IMR-90 (cell line): ENCODE results near the gene CD27. TPM values are rescaled to one million over a fixed set of nuclear protein-coding genes. Genes with fewer than 3 reads are reported as not detected.

Experiments
- ATAC-seq: fragments of 200-7000 bp; cut with Tn5 transposase; 2 replicates; pipeline ENCODE4 v1.9.1; 2020; ENCODE audit warnings: low read depth, mild to moderate bottlenecking, moderate library complexity
- BruUV-seq: library from RNA; stranded (reverse); fragments of 400-500 nt; replicated peaks from 2 replicates; lab custom pipeline; 2021; lab: Mats Ljungman, UMichigan
- CTCF ChIA-PET: fragments of 300-600 bp; formaldehyde crosslinking; extraction: SDS; loops from one replicate; lab custom pipeline; 2021; ENCODE audit warnings: antibody characterized with exemption; lab: Yijun Ruan, JAX
- POLR2A ChIA-PET: fragments of 300-600 bp; sonication (Branson Sonifier 250); formaldehyde crosslinking; loops from one replicate; lab custom pipeline; 2022; ENCODE audit warnings: antibody characterized with exemption; ENCODE audit not compliant: unreplicated experiment; lab: Charles Lee
- DNase-seq: peaks from one replicate; pipeline ENCODE4 v3.0.0; 2013
- H2AFZ ChIP-seq: replicated peaks from 2 replicates; pipeline ENCODE3; 2013; ENCODE audit warnings: low read length, mild to moderate bottlenecking; ENCODE audit not compliant: poor library complexity
- H2AK5ac ChIP-seq: 2 replicates; pipeline ENCODE4 v1.6.1; 2013; ENCODE audit warnings: low read depth, low read length, inconsistent platforms
- H2AK9ac ChIP-seq: replicated peaks from 2 replicates; pipeline ENCODE3; 2013; ENCODE audit warnings: mild to moderate bottlenecking, low read depth, low read length, moderate library complexity; ENCODE audit not compliant: poor library complexity
- H2BK120ac ChIP-seq: 2 replicates; pipeline ENCODE4 v1.6.1; 2013; ENCODE audit warnings: low read depth, low read length, inconsistent platforms
- H2BK15ac ChIP-seq: 3 replicates; pipeline ENCODE4 v1.6.1; 2013; ENCODE audit warnings: low read depth, low read length, inconsistent platforms
- H2BK20ac ChIP-seq: 2 replicates; pipeline ENCODE4 v1.6.1; 2013; ENCODE audit warnings: low read depth, mild to moderate bottlenecking, inconsistent platforms, low read length, moderate library complexity
- H2BK5ac ChIP-seq: 2 replicates; pipeline ENCODE4 v1.6.1; 2013; ENCODE audit warnings: mild to moderate bottlenecking, low read depth, low read length, inconsistent platforms; ENCODE audit not compliant: poor library complexity, severe bottlenecking
- H3K14ac ChIP-seq: replicated peaks from 2 replicates; pipeline ENCODE4 v1.6.1; 2013; ENCODE audit warnings: low read depth, low read length, inconsistent platforms
- H3K18ac ChIP-seq: 2 replicates; pipeline ENCODE4 v1.6.1; 2013; ENCODE audit warnings: low read depth, low read length, control low read depth
- H3K23ac ChIP-seq: 2 replicates; pipeline ENCODE4 v1.6.1; 2013; ENCODE audit warnings: low read depth, low read length, inconsistent platforms
- H3K27ac ChIP-seq: 2 replicates; pipeline ENCODE4 v1.5.1; 2013; ENCODE audit warnings: mild to moderate bottlenecking, control low read depth, low read length; ENCODE audit not compliant: insufficient read depth
- H3K27me3 ChIP-seq: 2 replicates; pipeline ENCODE4 v1.6.1; 2013; ENCODE audit warnings: low read length; ENCODE audit not compliant: control insufficient read depth, insufficient read depth
- H3K36me3 ChIP-seq: 2 replicates; pipeline ENCODE4 v1.6.1; 2013; ENCODE audit warnings: low read length, mixed read lengths; ENCODE audit not compliant: control insufficient read depth, insufficient read depth
- H3K4ac ChIP-seq: 2 replicates; pipeline ENCODE4 v1.6.1; 2013; ENCODE audit warnings: low read depth, low read length, inconsistent platforms
- H3K4me1 ChIP-seq: 2 replicates; pipeline ENCODE4 v1.6.1; 2013; ENCODE audit warnings: low read length, mixed read lengths; ENCODE audit not compliant: control insufficient read depth, insufficient read depth
- H3K4me2 ChIP-seq: 2 replicates; pipeline ENCODE4 v1.6.1; 2013; ENCODE audit warnings: low read depth, mild to moderate bottlenecking, control low read depth, low read length, moderate library complexity
- H3K4me3 ChIP-seq: 2 replicates; pipeline ENCODE4 v1.5.1; 2013; ENCODE audit warnings: low read depth, mild to moderate bottlenecking, control low read depth, low read length, moderate library complexity; ENCODE audit not compliant: insufficient read depth
- H3K56ac ChIP-seq: 2 replicates; pipeline ENCODE4 v1.6.1; 2013; ENCODE audit warnings: low read length, inconsistent platforms; ENCODE audit not compliant: insufficient read depth; ENCODE audit errors: extremely low read depth
- H3K79me1 ChIP-seq, 2 experiments: 2 replicates each; pipeline ENCODE4 v1.6.1; 2013; ENCODE audit warnings: low read length in 2 of 2, inconsistent platforms in 1 of 2, low read depth in 1 of 2
- H3K9ac ChIP-seq: 2 replicates; pipeline ENCODE4 v1.6.1; 2013; ENCODE audit warnings: low read depth, low read length, control low read depth
- H3K9me1 ChIP-seq: 2 replicates; pipeline ENCODE4 v1.6.1; 2013; ENCODE audit warnings: low read length, inconsistent platforms; ENCODE audit not compliant: insufficient read depth
- H3K9me3 ChIP-seq: 2 replicates; pipeline ENCODE4 v1.6.1; 2013; ENCODE audit warnings: low read length; ENCODE audit not compliant: control insufficient read depth, insufficient read depth
- H4K20me1 ChIP-seq: 2 replicates; pipeline ENCODE4 v1.6.1; 2013; ENCODE audit warnings: low read length, inconsistent platforms; ENCODE audit not compliant: insufficient read depth
- H4K5ac ChIP-seq: 2 replicates; pipeline ENCODE4 v1.6.1; 2013; ENCODE audit warnings: mild to moderate bottlenecking, low read depth, low read length, control low read depth
- H4K8ac ChIP-seq, 2 experiments: 2 replicates each; pipeline ENCODE4 v1.6.1; 2013; ENCODE audit warnings: low read depth in 2 of 2, low read length in 2 of 2, control low read depth in 1 of 2, inconsistent platforms in 1 of 2
- H4K91ac ChIP-seq: 2 replicates; pipeline ENCODE4 v1.6.1; 2013; ENCODE audit warnings: low read depth, low read length, inconsistent platforms; ENCODE audit not compliant: insufficient read depth
- BHLHE40 ChIP-seq: fragments of 150-350 bp; IDR thresholded peaks from 2 replicates; pipeline ENCODE4 v1.6.1; 2016; ENCODE audit warnings: mild to moderate bottlenecking, low read depth, low read length
- CHD1 ChIP-seq: IDR thresholded peaks from 2 replicates; pipeline ENCODE4 v1.6.1; 2012; ENCODE audit warnings: low read depth, low read length, improper control_type of control experiment
- MAFK ChIP-seq: IDR thresholded peaks from 2 replicates; pipeline ENCODE4 v1.6.1; 2012; ENCODE audit warnings: low read depth, low read length, improper control_type of control experiment
- MAZ ChIP-seq: IDR thresholded peaks from 2 replicates; pipeline ENCODE4 v1.6.1; 2012; ENCODE audit warnings: low read depth, mild to moderate bottlenecking, low read length, improper control_type of control experiment, moderate library complexity, borderline replicate concordance
- MXI1 ChIP-seq: IDR thresholded peaks from 2 replicates; pipeline ENCODE4 v1.6.1; 2012; ENCODE audit warnings: low read depth, mild to moderate bottlenecking, low read length, moderate library complexity, borderline replicate concordance
- WGBS, 2 experiments: methylation state at CpG; one replicate each; pipeline versions ENCODE4 v1.1.5 to v1.1.7; 2013; ENCODE audit warnings: missing lambda C conversion rate in 2 of 2; ENCODE audit not compliant: insufficient read length in 1 of 2; ENCODE audit errors: extremely low coverage in 2 of 2; 5-methylcytosine and 5-hydroxymethylcytosine counted together
- dilution Hi-C: fragments of 300-500 bp; cut with HindIII; formaldehyde crosslinking; loops from one replicate; pipeline ENCODE4 v1.14.3; 2018; ENCODE audit warnings: low sequenced_read_pairs; ENCODE audit not compliant: unreplicated experiment
- in situ Hi-C: fragments of 300-500 bp; cut with MboI; formaldehyde crosslinking; loops from 3 replicates; pipeline ENCODE4 v1.14.3; 2019; ENCODE audit warnings: low sequenced_read_pairs, inconsistent platforms, mixed read lengths
- intact Hi-C: fragments of 100-400 bp; cut with micrococcal nuclease; formaldehyde crosslinking; loops from 2 replicates; pipeline ENCODE4 v1.10.0; 2022
- polyA plus RNA-seq, 3 experiments: library from polyadenylated mRNA; depleted of rRNA; stranded (reverse); fragments of >200 nt; gene quantifications; 2 replicates each; pipeline ENCODE4 v1.2.3, GENCODE V29; 2012; ENCODE audit warnings: low replicate concordance in 1 of 3
- total RNA-seq: library from RNA; depleted of rRNA; stranded (reverse); fragments of >200 nt; gene quantifications from 2 replicates; pipeline ENCODE4 v1.2.3, GENCODE V29; 2012

CD27 gene
- total and polyA plus RNA-seq, 2 of the 4 experiments (the other 2 are of a cell fraction) = 0.07 TPM; not detected in 1

- no peak for TF ChIP-seq BHLHE40
These were observed 13.7 kb downstream of the CD27 start (continued) for GRCh38 chr12:6458281-6459003.

GRCh38 chr12:6459004-6459337 lies 14.2 kb downstream of the CD27 start:
- Histone ChIP-seq H4K5ac (no peak overlapping the region), H4K91ac (no peak overlapping the region), H4K20me1 (no peaks in the 10 kb centered on the region), H3K9me3 (no peaks in the 10 kb centered on the region), H3K9me1 (peaks cover 4% of the 10 kb centered on the region; the same call in 1 of the 2 replicates), H3K27me3 (no peaks in the 10 kb centered on the region), H2BK15ac (no peak overlapping the region), H2BK5ac (no peak overlapping the region), H3K9ac (no peak overlapping the region), H3K79me1 (no peaks in the 10 kb centered on the region), H2AK9ac (no peak overlapping the region), H3K4ac (no peak overlapping the region), H3K36me3 (peaks cover 49% of the 10 kb centered on the region), H3K14ac (no peak overlapping the region), H3K23ac (no peak overlapping the region), H3K4me2 (no peak overlapping the region), H2AK5ac (no peak overlapping the region), H2BK20ac (no peak overlapping the region), H3K4me1 (no peaks in the 10 kb centered on the region), H3K56ac (no peak overlapping the region), H3K18ac (no peak overlapping the region), H3K4me3 (no peak overlapping the region), H2AFZ (no peak overlapping the region), H2BK120ac (no peak overlapping the region), H4K8ac (no peak overlapping the region), H3K27ac (no peak overlapping the region)
- intact Hi-C loops (no loop called here), dilution Hi-C loops (no loop called here), in situ Hi-C loops (loop anchor here (25.0 kb wide), 1 partner anchor 272 kb away; no protein-coding TSS in a partner anchor)
- WGBS, 2 experiments = 86% methylated on average over 1 of the region's 2 CpGs; no CpG with 5 or more reads in 1 of the 2 experiments
- CTCF ChIA-PET = no interaction called here
- TF ChIP-seq MAZ (no peak), MXI1 (no peak), MAFK (no peak), CHD1 (no peak)
- no peak for DNase-seq
- POLR2A ChIA-PET = interaction anchor here (0.6 to 1.0 kb wide), 2 partner anchors 23 to 75 kb away, joined by 3 to 6 read pairs; partner anchors contain the start of gene GAPDH
- BruUV-seq = no TSS peak
- no peak for ATAC-seq
